Activated CD4-positive, alpha-beta memory T cell treated with anti-CD3 and anti-CD28 coated beads, Interleukin-2, amount 10 ng/mL, durations not matched to agents 7 days and 5 days (primary cell): ENCODE data around the gene FBXW7. TPM values are rescaled to one million over a fixed set of nuclear protein-coding genes. Genes with fewer than 3 reads are reported as not detected.

ENCODE experiments used
- CTCF ChIA-PET: fragments of 350-600 bp; sonication (Branson Sonifier 250); formaldehyde crosslinking; loops from one replicate; lab custom pipeline; 2021; ENCODE audit warnings: antibody characterized with exemption, inconsistent platforms; lab: Charles Lee
- POLR2A ChIA-PET: fragments of 350-600 bp; sonication (Branson Sonifier 250); formaldehyde crosslinking; loops from one replicate; lab custom pipeline; 2021; ENCODE audit warnings: antibody characterized with exemption; lab: Charles Lee
- DNase-seq: peaks from one replicate; pipeline ENCODE4 v3.0.0-alpha.2; 2020
- H3K27ac Mint-ChIP-seq: one replicate; pipeline ENCODE4 v1.8.0; 2021; ENCODE audit warnings: mild to moderate bottlenecking, mixed read lengths
- H3K27me3 Mint-ChIP-seq: one replicate; pipeline ENCODE4 v1.8.0; 2021; ENCODE audit warnings: mixed read lengths
- H3K36me3 Mint-ChIP-seq: one replicate; pipeline ENCODE4 v1.8.0; 2021; ENCODE audit warnings: low read depth, mixed read lengths
- H3K4me1 Mint-ChIP-seq: one replicate; pipeline ENCODE4 v1.8.0; 2021; ENCODE audit warnings: mixed read lengths
- H3K4me3 Mint-ChIP-seq: one replicate; pipeline ENCODE4 v1.8.0; 2021; ENCODE audit warnings: mild to moderate bottlenecking, mixed read lengths
- H3K9me3 Mint-ChIP-seq: one replicate; pipeline ENCODE4 v1.8.0; 2021; ENCODE audit warnings: mixed read lengths
- total RNA-seq, 2 experiments: library from RNA; stranded (reverse); gene quantifications; one replicate each; pipeline ENCODE4 v1.2.3, GENCODE V29; 2021

FBXW7 gene
- total RNA-seq, 2 experiments from 2014 or later = 59.8 to 66.8 TPM

GRCh38 chr4:152372444-152372843 lies 163.4 kb downstream of the FBXW7 start:
- Mint-ChIP-seq H3K27ac (no peak overlapping the region), H3K27me3 (no peaks in the 10 kb centered on the region), H3K36me3 (peaks cover 4% of the 10 kb centered on the region), H3K4me1 (peaks cover 19% of the 10 kb centered on the region), H3K4me3 (no peak overlapping the region), H3K9me3 (no peaks in the 10 kb centered on the region)
- ChIA-PET POLR2A (no interaction called here), CTCF (interaction anchor here (0.7 to 1.2 kb wide), 3 partner anchors 49 to 570 kb away, joined by 3 to 4 read pairs (median 3); no protein-coding TSS in a partner anchor)
- DNase-seq = no peak

- H3K36me3 Mint-ChIP-seq = peaks cover 17% of the 10 kb centered on the region
- DNase-seq = no peak
- H3K27ac Mint-ChIP-seq = no peak overlapping the region
- POLR2A ChIA-PET = interaction anchor here (0.9 kb wide), 1 partner anchor 13 kb away, joined by 3 read pairs; no protein-coding TSS in a partner anchor
- no peak overlapping the region for H3K4me3 Mint-ChIP-seq
- CTCF ChIA-PET = interaction anchor here (0.5 to 0.8 kb wide), 2 partner anchors 21 to 1234 kb away, joined by 3 read pairs; no protein-coding TSS in a partner anchor
- H3K9me3 Mint-ChIP-seq = peaks cover 4% of the 10 kb centered on the region
- H3K27me3 Mint-ChIP-seq = no peaks in the 10 kb centered on the region
- peaks cover 19% of the 10 kb centered on the region for H3K4me1 Mint-ChIP-seq
Measured at GRCh38 chr4:152369902-152370295, 166.0 kb downstream of the FBXW7 start.

- Mint-ChIP-seq H3K4me1 (peaks cover 14% of the 10 kb centered on the region), H3K9me3 (peaks cover 4% of the 10 kb centered on the region), H3K4me3 (no peak overlapping the region), H3K27ac (no peak overlapping the region), H3K27me3 (no peaks in the 10 kb centered on the region), H3K36me3 (peaks cover 18% of the 10 kb centered on the region)
- ChIA-PET CTCF (interaction anchor here (0.8 kb wide), 1 partner anchor 20 kb away, joined by 3 read pairs; no protein-coding TSS in a partner anchor), POLR2A (interaction anchor here (0.9 kb wide), 1 partner anchor 13 kb away, joined by 3 read pairs; no protein-coding TSS in a partner anchor)
- DNase-seq = no peak
Measured at GRCh38 chr4:152369203-152369901, 166.5 kb downstream of the FBXW7 start.

GRCh38 chr4:152368001-152368400 lies 167.9 kb downstream of the FBXW7 start:
- Mint-ChIP-seq H3K9me3 (peaks cover 4% of the 10 kb centered on the region), H3K4me1 (peaks cover 10% of the 10 kb centered on the region), H3K27ac (no peak overlapping the region), H3K36me3 (peaks cover 18% of the 10 kb centered on the region), H3K4me3 (no peak overlapping the region), H3K27me3 (no peaks in the 10 kb centered on the region)
- CTCF ChIA-PET = interaction anchor here (1.2 kb wide), 1 partner anchor 19 kb away, joined by 3 read pairs; no protein-coding TSS in a partner anchor
- no peak for DNase-seq
- POLR2A ChIA-PET = no interaction called here

- Mint-ChIP-seq H3K4me3 (no peak overlapping the region), H3K27me3 (no peaks in the 10 kb centered on the region), H3K36me3 (peaks cover 21% of the 10 kb centered on the region), H3K4me1 (peaks cover 8% of the 10 kb centered on the region), H3K9me3 (peaks cover 4% of the 10 kb centered on the region), H3K27ac (no peak overlapping the region)
- no peak for DNase-seq
- CTCF ChIA-PET = no interaction called here
- POLR2A ChIA-PET = no interaction called here
Measured at GRCh38 chr4:152364883-152365282, 171.0 kb downstream of the FBXW7 start.

GRCh38 chr4:152364383-152364782 lies 171.5 kb downstream of the FBXW7 start:
- no peak for DNase-seq
- Mint-ChIP-seq H3K4me3 (no peak overlapping the region), H3K36me3 (peaks cover 25% of the 10 kb centered on the region), H3K27me3 (no peaks in the 10 kb centered on the region), H3K9me3 (peaks cover 4% of the 10 kb centered on the region), H3K27ac (no peak overlapping the region), H3K4me1 (peaks cover 9% of the 10 kb centered on the region)
- ChIA-PET POLR2A (no interaction called here), CTCF (no interaction called here)

GRCh38 chr4:152363904-152364303 lies 172.0 kb downstream of the FBXW7 start:
- peaks cover 6% of the 10 kb centered on the region for H3K4me1 Mint-ChIP-seq
- H3K27ac Mint-ChIP-seq = no peak overlapping the region
- peaks cover 4% of the 10 kb centered on the region for H3K9me3 Mint-ChIP-seq
- H3K4me3 Mint-ChIP-seq = no peak overlapping the region
- no peak for DNase-seq
- POLR2A ChIA-PET = no interaction called here
- CTCF ChIA-PET = no interaction called here
- no peaks in the 10 kb centered on the region for H3K27me3 Mint-ChIP-seq
- H3K36me3 Mint-ChIP-seq = peaks cover 27% of the 10 kb centered on the region

GRCh38 chr4:152363086-152363485 lies 172.8 kb downstream of the FBXW7 start:
- POLR2A ChIA-PET = no interaction called here
- peaks cover 30% of the 10 kb centered on the region for H3K36me3 Mint-ChIP-seq
- H3K27ac Mint-ChIP-seq = no peak overlapping the region
- H3K27me3 Mint-ChIP-seq = no peaks in the 10 kb centered on the region
- no peak overlapping the region for H3K4me3 Mint-ChIP-seq
- peaks cover 4% of the 10 kb centered on the region for H3K9me3 Mint-ChIP-seq
- DNase-seq = no peak
- CTCF ChIA-PET = no interaction called here
- H3K4me1 Mint-ChIP-seq = peaks cover 6% of the 10 kb centered on the region

- H3K9me3 Mint-ChIP-seq = no peaks in the 10 kb centered on the region
- H3K36me3 Mint-ChIP-seq = peaks cover 19% of the 10 kb centered on the region
- no peak overlapping the region for H3K4me3 Mint-ChIP-seq
- no peaks in the 10 kb centered on the region for H3K27me3 Mint-ChIP-seq
- H3K4me1 Mint-ChIP-seq = peaks cover 8% of the 10 kb centered on the region
- DNase-seq = no peak
- ChIA-PET CTCF (no interaction called here), POLR2A (no interaction called here)
- H3K27ac Mint-ChIP-seq = no peak overlapping the region
Measured at GRCh38 chr4:152360045-152360410, 175.9 kb downstream of the FBXW7 start.

- ChIA-PET CTCF (interaction anchor here (0.9 to 1.8 kb wide), 2 partner anchors 11 to 419 kb away, joined by 3 to 4 read pairs; no protein-coding TSS in a partner anchor), POLR2A (no interaction called here)
- no peak for DNase-seq
- peaks cover 16% of the 10 kb centered on the region for H3K36me3 Mint-ChIP-seq
- H3K27ac Mint-ChIP-seq = no peak overlapping the region
- no peaks in the 10 kb centered on the region for H3K27me3 Mint-ChIP-seq
- no peaks in the 10 kb centered on the region for H3K9me3 Mint-ChIP-seq
- H3K4me1 Mint-ChIP-seq = peaks cover 8% of the 10 kb centered on the region
- no peak overlapping the region for H3K4me3 Mint-ChIP-seq
Measured at GRCh38 chr4:152359208-152360044, 176.5 kb downstream of the FBXW7 start.

- Mint-ChIP-seq H3K4me3 (no peak overlapping the region), H3K4me1 (peaks cover 14% of the 10 kb centered on the region), H3K27me3 (no peaks in the 10 kb centered on the region), H3K9me3 (no peaks in the 10 kb centered on the region), H3K27ac (no peak overlapping the region), H3K36me3 (peaks cover 16% of the 10 kb centered on the region)
- POLR2A ChIA-PET = no interaction called here
- CTCF ChIA-PET = no interaction called here
- DNase-seq = no peak
Measured at GRCh38 chr4:152357206-152357605, 178.7 kb downstream of the FBXW7 start.

- Mint-ChIP-seq H3K9me3 (no peaks in the 10 kb centered on the region), H3K27ac (no peak overlapping the region), H3K4me1 (peaks cover 14% of the 10 kb centered on the region), H3K36me3 (peaks cover 16% of the 10 kb centered on the region), H3K4me3 (no peak overlapping the region), H3K27me3 (no peaks in the 10 kb centered on the region)
- no peak for DNase-seq
- ChIA-PET CTCF (no interaction called here), POLR2A (no interaction called here)
Measured at GRCh38 chr4:152356428-152357034, 179.4 kb downstream of the FBXW7 start.
